SH-SY5Y (cell line): Measurements from ENCODE around the gene HS6ST3.

Source experiments
- GATA2 ChIP-seq: IDR thresholded peaks from 2 replicates; pipeline ENCODE4 v1.6.1; 2011; ENCODE audit warnings: mild to moderate bottlenecking, low read depth, low read length
- GATA3 ChIP-seq: IDR thresholded peaks from 2 replicates; pipeline ENCODE4 v1.6.1; 2011; ENCODE audit warnings: low read depth, mild to moderate bottlenecking, low read length, moderate library complexity

DNA sequence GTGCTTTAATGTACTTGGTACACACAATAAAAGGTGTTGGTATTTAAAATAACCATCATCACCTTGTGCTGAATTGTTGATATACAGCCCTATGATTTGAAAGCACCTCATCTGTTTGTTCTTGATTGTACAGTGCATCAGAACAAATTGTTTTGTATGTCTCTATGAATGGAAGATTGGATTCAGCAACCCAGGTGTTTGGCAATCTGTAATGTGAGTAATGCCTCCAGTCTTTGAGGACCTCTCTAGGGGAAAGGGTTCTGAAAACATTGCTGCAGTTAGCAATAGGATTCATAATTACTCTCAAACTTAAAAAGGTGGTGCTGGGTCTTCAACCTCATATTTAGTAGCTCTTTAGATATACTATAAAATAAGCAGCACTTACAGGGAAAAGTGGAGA lies 562.6 kb downstream of the HS6ST3 start:
- no peak for TF ChIP-seq GATA3
- no peak for TF ChIP-seq GATA2
